H1 (cell line): ENCODE results near the gene MDC1. TPM values are rescaled to one million over a fixed set of nuclear protein-coding genes. Genes with fewer than 3 reads are reported as not detected.
A peak's percentile ranks its signal among the peaks of the same experiment; 100 is the strongest.

Experiments used
- ASH2L ChIP-seq: fragments of 200-600, 300-600 bp; sonication (generic); IDR thresholded peaks from one replicate; pipeline ENCODE4 v1.7.1; 2017; ENCODE audit warnings: low read length
- ATF3 ChIP-seq: IDR thresholded peaks from 2 replicates; pipeline ENCODE4 v1.6.1; 2011; ENCODE audit warnings: low read depth, mild to moderate bottlenecking, low read length; ENCODE audit not compliant: insufficient read depth
- BACH1 ChIP-seq: IDR thresholded peaks from 2 replicates; pipeline ENCODE4 v1.6.1; 2012; ENCODE audit warnings: low read length, improper control_type of control experiment
- CEBPB ChIP-seq: IDR thresholded peaks from 2 replicates; pipeline ENCODE4 v1.6.1; 2012; ENCODE audit warnings: low read depth, low read length
- CHD1 ChIP-seq: IDR thresholded peaks from 2 replicates; pipeline ENCODE4 v1.6.1; 2012; ENCODE audit warnings: low read depth, low read length, improper control_type of control experiment
- CTCF ChIP-seq, 3 experiments: IDR thresholded peaks; 1 replicate in 2 of 3; 2 replicates in 1 of 3; pipeline versions ENCODE4 v1.5.1 to v1.6.1; 2011; ENCODE audit warnings: low read length in 3 of 3, mild to moderate bottlenecking in 3 of 3, inconsistent platforms in 2 of 3, low read depth in 1 of 3, moderate library complexity in 1 of 3; ENCODE audit not compliant: insufficient read depth in 1 of 3; ENCODE audit errors: control extremely low read depth in 1 of 3
- EGR1 ChIP-seq: IDR thresholded peaks from 2 replicates; pipeline ENCODE4 v1.6.1; 2011; ENCODE audit warnings: low read depth, low read length, borderline replicate concordance
- HDAC6 ChIP-seq: IDR thresholded peaks from one replicate; pipeline ENCODE4 v1.7.1; 2012; ENCODE audit warnings: low read depth, mild to moderate bottlenecking, inconsistent platforms, low read length, moderate library complexity
- KDM4A ChIP-seq: IDR thresholded peaks from one replicate; pipeline ENCODE4 v1.7.1; 2012; ENCODE audit warnings: low read depth, mild to moderate bottlenecking, moderate library complexity, low read length, inconsistent platforms; ENCODE audit not compliant: severe bottlenecking
- KDM5A ChIP-seq: fragments of 200-600 bp; IDR thresholded peaks from 2 replicates; pipeline ENCODE4 v1.7.1; 2012; ENCODE audit warnings: mild to moderate bottlenecking, low read length, inconsistent platforms, mixed read lengths
- NANOG ChIP-seq: IDR thresholded peaks from 2 replicates; pipeline ENCODE4 v1.6.1; 2011; ENCODE audit warnings: low read length, low read depth, mild to moderate bottlenecking, inconsistent platforms; ENCODE audit not compliant: insufficient read depth, poor library complexity, severe bottlenecking
- POU5F1 ChIP-seq: IDR thresholded peaks from 2 replicates; pipeline ENCODE4 v1.6.1; 2011; ENCODE audit warnings: low read depth, mild to moderate bottlenecking, low read length, moderate library complexity
- RBBP5 ChIP-seq: IDR thresholded peaks from 2 replicates; pipeline ENCODE4 v1.7.1; 2012; ENCODE audit warnings: low read depth, mild to moderate bottlenecking, inconsistent platforms, low read length, moderate library complexity, borderline replicate concordance
- RXRA ChIP-seq: IDR thresholded peaks from 2 replicates; pipeline ENCODE4 v1.6.1; 2011; ENCODE audit warnings: low read depth, mild to moderate bottlenecking, low read length, moderate library complexity; ENCODE audit not compliant: insufficient read depth
- SAP30 ChIP-seq: fragments of 300-600 bp; sonication (generic); IDR thresholded peaks from 2 replicates; pipeline ENCODE4 v1.7.1; 2012; ENCODE audit warnings: low read length, moderate library complexity, mild to moderate bottlenecking, inconsistent platforms; ENCODE audit not compliant: insufficient read depth, insufficient replicate concordance
- TAF1 ChIP-seq: IDR thresholded peaks from 2 replicates; pipeline ENCODE4 v1.6.1; 2011; ENCODE audit warnings: mild to moderate bottlenecking, low read depth, low read length
- TAF7 ChIP-seq: optimal IDR thresholded peaks from 2 replicates; pipeline ENCODE3; 2011; ENCODE audit warnings: low read depth, mild to moderate bottlenecking, inconsistent platforms, low read length, moderate library complexity, borderline replicate concordance
- TEAD4 ChIP-seq: IDR thresholded peaks from 2 replicates; pipeline ENCODE4 v1.6.1; 2012; ENCODE audit warnings: low read depth, low read length, inconsistent platforms, mixed read lengths
- ZNF274 ChIP-seq: IDR thresholded peaks from 2 replicates; pipeline ENCODE4 v1.7.0; 2012; ENCODE audit warnings: low read length, borderline replicate concordance; ENCODE audit errors: extremely low read depth
- polyA plus RNA-seq, 7 experiments: library from polyadenylated mRNA; depleted of rRNA in 3 of 7; stranded (reverse) in 5 of 7; unstranded in 2 of 7; fragments of >200 nt in 5 of 7; fragments of 200-250 nt in 2 of 7; gene quantifications; 1 replicate in 5 of 7; 2 replicates in 1 of 7; 4 replicates in 1 of 7; pipeline versions ENCODE4 v1.2.1 to v1.2.3, GENCODE V29; 2011 to 2013; ENCODE audit warnings: missing spikeins in 2 of 7, mixed read lengths in 2 of 7
- total RNA-seq: library from RNA; stranded (reverse); fragmentation: NEBNext Ultra II Directional; extraction: Animal tissue kit (Norgen Biotek cat#: 25700); gene quantifications from 2 replicates; pipeline ENCODE4 v1.2.1, GENCODE V29; 2021
- TF ChIP-seq, protein P1 (sequence below): IDR thresholded peaks from 2 replicates; pipeline ENCODE4 v1.6.1; 2012; ENCODE audit warnings: inconsistent platforms

MDC1 gene
- total and polyA plus RNA-seq, 2 of the 8 experiments (the other 6 are each of a cell fraction or from before 2014, with no cell fraction given) = 29.9 to 81.1 TPM

GRCh38 chr6:30719791-30720737 is 3.0 kb upstream of the MDC1 start, which contains the start of gene TUBB (continued):
- TF ChIP-seq CTCF (IDR thresholded peaks at IDR 0.05; ENCODE audit: control extremely low read depth in 1 of 3, insufficient read depth in 1 of 3, low read depth in 1 of 3, low read length in 3 of 3) (no peak), NANOG (peak; percentile 26), TAF1 (peak; percentile 98), BACH1 (0 out of 2 replicates have a peak, but pooled peaks have one; percentile 28), CHD1 (peak; percentile 86), EGR1 (no peak), RXRA (no peak), ATF3 (0 out of 2 replicates have a peak, but pooled peaks have one; percentile 1), TEAD4 (peak; percentile 84), ZNF274 (no peak), TAF7 (peak; percentile 99), HDAC6 (no peak), POU5F1 (no peak), CEBPB (peak; percentile 99), RBBP5 (no peak), SAP30 (no peak), ASH2L (no peak), KDM5A (no peak), KDM4A (no peak)
- TF ChIP-seq, protein P1, sequence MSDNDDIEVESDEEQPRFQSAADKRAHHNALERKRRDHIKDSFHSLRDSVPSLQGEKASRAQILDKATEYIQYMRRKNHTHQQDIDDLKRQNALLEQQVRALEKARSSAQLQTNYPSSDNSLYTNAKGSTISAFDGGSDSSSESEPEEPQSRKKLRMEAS = peak; percentile 87
